HepG2 (cell line): Measurements from ENCODE around the gene LENEP. TPM values are rescaled to one million over a fixed set of nuclear protein-coding genes. Genes with fewer than 3 reads are reported as not detected.

Experiments used
- ATF3 ChIP-seq: sonication (generic); formaldehyde crosslinking; IDR thresholded peaks from 2 replicates; pipeline ENCODE4 v1.4.0; 2020; ENCODE audit warnings: missing genetic modification reagents
- CREM ChIP-seq, 2 experiments: sonication (generic) in 1 of 2; formaldehyde crosslinking in 1 of 2; IDR thresholded peaks; 2 replicates each; pipeline versions ENCODE4 v1.4.0 to v1.6.1; 2016 to 2020; ENCODE audit warnings: antibody characterized with exemption in 1 of 2, mild to moderate bottlenecking in 1 of 2, missing genetic modification reagents in 1 of 2
- DMTF1 ChIP-seq: sonication (generic); formaldehyde crosslinking; IDR thresholded peaks from 2 replicates; pipeline ENCODE4 v1.4.0; 2020; ENCODE audit warnings: mild to moderate bottlenecking, missing genetic modification reagents
- HNRNPLL ChIP-seq: fragments of 200-400 bp; formaldehyde crosslinking; IDR thresholded peaks from 2 replicates; pipeline ENCODE4 v1.6.1; 2017; ENCODE audit warnings: mild to moderate bottlenecking, low read depth, low read length; ENCODE audit not compliant: poor library complexity, severe bottlenecking
- KDM1A ChIP-seq: IDR thresholded peaks from 2 replicates; pipeline ENCODE4 v1.6.1; 2016; ENCODE audit warnings: missing compliant biosample characterization
- KDM5A ChIP-seq: fragments of 200-600 bp; sonication (generic); IDR thresholded peaks from 2 replicates; pipeline ENCODE4 v1.7.0; 2018; ENCODE audit warnings: antibody characterized with exemption, mild to moderate bottlenecking, low read length, borderline replicate concordance
- MLLT10 ChIP-seq: sonication (generic); formaldehyde crosslinking; IDR thresholded peaks from 2 replicates; pipeline ENCODE4 v1.4.0; 2020; ENCODE audit warnings: missing genetic modification reagents
- MLX ChIP-seq: IDR thresholded peaks from 2 replicates; pipeline ENCODE4 v1.6.1; 2016
- MLXIP ChIP-seq: sonication (generic); formaldehyde crosslinking; IDR thresholded peaks from 2 replicates; pipeline ENCODE4 v1.9.0; 2021; ENCODE audit warnings: missing genetic modification reagents, borderline replicate concordance
- MYNN ChIP-seq: sonication (generic); formaldehyde crosslinking; IDR thresholded peaks from 2 replicates; pipeline ENCODE4 v1.4.0; 2020; ENCODE audit warnings: mild to moderate bottlenecking, low read depth, missing genetic modification reagents
- NFE2L2 ChIP-seq: fragments of 150-350 bp; IDR thresholded peaks from 2 replicates; pipeline ENCODE4 v1.6.1; 2014; ENCODE audit warnings: low read length
- NFIB ChIP-seq: sonication (generic); formaldehyde crosslinking; IDR thresholded peaks from 2 replicates; pipeline ENCODE4 v1.9.0; 2021; ENCODE audit warnings: missing genetic modification reagents, mild to moderate bottlenecking, borderline replicate concordance
- NRL ChIP-seq: sonication (generic); formaldehyde crosslinking; IDR thresholded peaks from 2 replicates; pipeline ENCODE4 v1.5.0; 2020; ENCODE audit warnings: missing genetic modification reagents, mild to moderate bottlenecking, moderate library complexity, borderline replicate concordance
- PRMT3 ChIP-seq: sonication (generic); formaldehyde crosslinking; IDR thresholded peaks from 2 replicates; pipeline ENCODE4 v1.8.1; 2022; ENCODE audit warnings: low read depth, mild to moderate bottlenecking, moderate library complexity, missing genetic modification reagents, borderline replicate concordance
- SSRP1 ChIP-seq: IDR thresholded peaks from 2 replicates; pipeline ENCODE4 v1.6.1; 2016; ENCODE audit warnings: control low read depth
- TRIM24 ChIP-seq: sonication (generic); formaldehyde crosslinking; IDR thresholded peaks from 2 replicates; pipeline ENCODE4 v1.8.0; 2022; ENCODE audit warnings: mild to moderate bottlenecking, missing genetic modification reagents
- ZNF652 ChIP-seq: IDR thresholded peaks from 2 replicates; pipeline ENCODE4 v1.6.1; 2016; ENCODE audit warnings: low read depth, borderline replicate concordance
- ZNF7 ChIP-seq: IDR thresholded peaks from 2 replicates; pipeline ENCODE4 v1.6.1; 2016; ENCODE audit warnings: missing biosample characterization, missing genetic modification reagents
- ZNF724P ChIP-seq: sonication (generic); formaldehyde crosslinking; IDR thresholded peaks from 2 replicates; pipeline ENCODE4 v1.8.0; 2022; ENCODE audit warnings: missing genetic modification reagents, borderline replicate concordance
- polyA plus RNA-seq, 8 experiments: library from polyadenylated mRNA; depleted of rRNA in 3 of 8; stranded (reverse) in 7 of 8; unstranded in 1 of 8; fragments of >200 nt; fragmentation: Illumina TruSeq in 4 of 8; extraction: Trizol in 4 of 8; gene quantifications; 2 replicates each; pipeline versions ENCODE4 v1.2.1 to v1.2.3, GENCODE V29; 2011 to 2016; ENCODE audit warnings: low read depth in 4 of 8, missing spikeins in 1 of 8, mixed read lengths in 1 of 8; ENCODE audit not compliant: insufficient read depth in 1 of 8
- total RNA-seq, 5 experiments: library from RNA; depleted of rRNA; stranded (reverse); fragments of >200 nt; fragmentation: Illumina TruSeq; extraction: Trizol; gene quantifications; 2 replicates each; pipeline ENCODE4 v1.2.3, GENCODE V29; 2016; ENCODE audit warnings: low read depth in 1 of 5
- TF ChIP-seq, protein P1 (sequence below): sonication (generic); formaldehyde crosslinking; conservative IDR thresholded peaks from 2 replicates; pipeline ENCODE4 v1.8.0; 2022; ENCODE audit warnings: mild to moderate bottlenecking, moderate library complexity, missing genetic modification reagents

Gene LENEP
- total and polyA plus RNA-seq, 2 of the 13 experiments (the other 11 are each of a cell fraction or from before 2014, with no cell fraction given) = 0.29 TPM; not detected in 1

- TF ChIP-seq, protein P1, sequence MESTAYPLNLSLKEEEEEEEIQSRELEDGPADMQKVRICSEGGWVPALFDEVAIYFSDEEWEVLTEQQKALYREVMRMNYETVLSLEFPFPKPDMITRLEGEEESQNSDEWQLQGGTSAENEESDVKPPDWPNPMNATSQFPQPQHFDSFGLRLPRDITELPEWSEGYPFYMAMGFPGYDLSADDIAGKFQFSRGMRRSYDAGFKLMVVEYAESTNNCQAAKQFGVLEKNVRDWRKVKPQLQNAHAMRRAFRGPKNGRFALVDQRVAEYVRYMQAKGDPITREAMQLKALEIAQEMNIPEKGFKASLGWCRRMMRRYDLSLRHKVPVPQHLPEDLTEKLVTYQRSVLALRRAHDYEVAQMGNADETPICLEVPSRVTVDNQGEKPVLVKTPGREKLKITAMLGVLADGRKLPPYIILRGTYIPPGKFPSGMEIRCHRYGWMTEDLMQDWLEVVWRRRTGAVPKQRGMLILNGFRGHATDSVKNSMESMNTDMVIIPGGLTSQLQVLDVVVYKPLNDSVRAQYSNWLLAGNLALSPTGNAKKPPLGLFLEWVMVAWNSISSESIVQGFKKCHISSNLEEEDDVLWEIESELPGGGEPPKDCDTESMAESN (CRISPR knock-in tag) = peak; percentile 81
- TF ChIP-seq PRMT3 (CRISPR knock-in tag) (no peak), NRL (CRISPR knock-in tag) (peak; percentile 67; the same call in 1 of the 2 replicates), MLX (no peak), NFE2L2 (no peak), SSRP1 (CRISPR knock-in tag) (no peak), MLXIP (CRISPR knock-in tag) (no peak), MLLT10 (CRISPR knock-in tag) (no peak), ATF3 (CRISPR knock-in tag) (peak; percentile 81), MYNN (CRISPR knock-in tag) (no peak), ZNF724P (CRISPR knock-in tag) (peak; percentile 82; the same call in 1 of the 2 replicates), KDM1A (peak; percentile 8; the same call in 1 of the 2 replicates), TRIM24 (CRISPR knock-in tag) (no peak), KDM5A (peak; percentile 14; the same call in 1 of the 2 replicates), ZNF652 (CRISPR knock-in tag) (peak; percentile 10; the same call in 1 of the 2 replicates), NFIB (CRISPR knock-in tag) (no peak), HNRNPLL (peak; percentile 72), DMTF1 (CRISPR knock-in tag) (no peak), CREM (IDR thresholded peaks at IDR 0.05) (peak; percentile 39; the same call in 1 of the 2 replicates), CREM (CRISPR knock-in tag; IDR thresholded peaks at IDR 0.05) (no peak), ZNF7 (CRISPR knock-in tag) (no peak)
Observed at GRCh38 chr1:155000726-155001424, 7.5 kb downstream of the LENEP start (continued).
